Measurements from ENCODE around the gene MYH9. TPM values are rescaled to one million over a fixed set of nuclear protein-coding genes. Genes with fewer than 3 reads are reported as not detected.

Gene MYH9
- total RNA-seq, 6 experiments from 2014 or later = 881 to 1,084 (median 937) TPM

- no peak for DNase-seq
- peak overlapping the region; percentile 28; the same call in 1 of the 2 replicates for H3K4me3 Mint-ChIP-seq
- H3K27me3 Mint-ChIP-seq (ENCODE audit: insufficient read depth) = peaks cover 68% of the 10 kb centered on the region
- no peak for TF ChIP-seq CTCF (IDR thresholded peaks at IDR 0.05)
- peaks cover 9% of the 10 kb centered on the region; the same call in 1 of the 2 replicates for H3K9me3 Mint-ChIP-seq
- peaks cover 45% of the 10 kb centered on the region for H3K36me3 Mint-ChIP-seq (ENCODE audit: low read depth)
- 0 out of 2 replicates have a peak overlapping the region, but pooled peaks have one; percentile 21 for H3K27ac Mint-ChIP-seq
- H3K4me1 Mint-ChIP-seq (ENCODE audit: low read depth) = peaks cover 14% of the 10 kb centered on the region; the same call in 1 of the 2 replicates
Observed at GRCh38 chr22:36285017-36285416, 102.8 kb downstream of the MYH9 start.

- Mint-ChIP-seq H3K9me3 (peaks cover 9% of the 10 kb centered on the region; the same call in 1 of the 2 replicates), H3K27ac (peak overlapping the region; percentile 21; the same call in 1 of the 2 replicates), H3K27me3 (ENCODE audit: insufficient read depth) (peaks cover 68% of the 10 kb centered on the region), H3K36me3 (ENCODE audit: low read depth) (peaks cover 42% of the 10 kb centered on the region), H3K4me3 (peak overlapping the region; percentile 46; the same call in 1 of the 2 replicates), H3K4me1 (ENCODE audit: low read depth) (peaks cover 14% of the 10 kb centered on the region; the same call in 1 of the 2 replicates)
- TF ChIP-seq CTCF (IDR thresholded peaks at IDR 0.05) = no peak
- no peak for DNase-seq
Observed at GRCh38 chr22:36284171-36284571, 103.6 kb downstream of the MYH9 start.

- H3K4me1 Mint-ChIP-seq (ENCODE audit: low read depth) = peaks cover 26% of the 10 kb centered on the region
- peaks cover 13% of the 10 kb centered on the region; the same call in 1 of the 2 replicates for H3K9me3 Mint-ChIP-seq
- H3K36me3 Mint-ChIP-seq (ENCODE audit: low read depth) = peaks cover 42% of the 10 kb centered on the region
- peak overlapping the region; percentile 24; the same call in 1 of the 2 replicates for H3K27ac Mint-ChIP-seq
- TF ChIP-seq CTCF (IDR thresholded peaks at IDR 0.05) = no peak
- no peak overlapping the region for H3K4me3 Mint-ChIP-seq
- H3K27me3 Mint-ChIP-seq (ENCODE audit: insufficient read depth) = peaks cover 68% of the 10 kb centered on the region
- no peak for DNase-seq
Observed at GRCh38 chr22:36282328-36282831, 105.4 kb downstream of the MYH9 start.

- Mint-ChIP-seq H3K36me3 (ENCODE audit: low read depth) (peaks cover 37% of the 10 kb centered on the region), H3K4me1 (ENCODE audit: low read depth) (peaks cover 26% of the 10 kb centered on the region), H3K4me3 (peak overlapping the region; percentile 7; the same call in 1 of the 2 replicates), H3K27ac (peak overlapping the region; percentile 51; the same call in 1 of the 2 replicates), H3K9me3 (peaks cover 10% of the 10 kb centered on the region; the same call in 1 of the 2 replicates), H3K27me3 (ENCODE audit: insufficient read depth) (peaks cover 68% of the 10 kb centered on the region)
- no peak for DNase-seq
- TF ChIP-seq CTCF (IDR thresholded peaks at IDR 0.05) = no peak
Observed at GRCh38 chr22:36281781-36282327, 105.9 kb downstream of the MYH9 start.

- H3K4me1 Mint-ChIP-seq (ENCODE audit: low read depth) = peaks cover 26% of the 10 kb centered on the region
- no peak for TF ChIP-seq CTCF (IDR thresholded peaks at IDR 0.05)
- no peak for DNase-seq
- H3K9me3 Mint-ChIP-seq = peaks cover 6% of the 10 kb centered on the region; the same call in 1 of the 2 replicates
- peaks cover 30% of the 10 kb centered on the region for H3K36me3 Mint-ChIP-seq (ENCODE audit: low read depth)
- H3K4me3 Mint-ChIP-seq = no peak overlapping the region; the same call in 1 of the 2 replicates
- peaks cover 67% of the 10 kb centered on the region for H3K27me3 Mint-ChIP-seq (ENCODE audit: insufficient read depth)
- H3K27ac Mint-ChIP-seq = peak overlapping the region; percentile 64
Observed at GRCh38 chr22:36280379-36280778, 107.4 kb downstream of the MYH9 start.
